GM19452 (cell line): Measurements from ENCODE around the gene SLC30A1.

Experiments
- ATAC-seq: cut with Tn5 transposase; IDR thresholded peaks from one replicate; pipeline ENCODE4 v1.9.1; 2021; ENCODE audit not compliant: unreplicated experiment

SLC30A1 gene

DNA sequence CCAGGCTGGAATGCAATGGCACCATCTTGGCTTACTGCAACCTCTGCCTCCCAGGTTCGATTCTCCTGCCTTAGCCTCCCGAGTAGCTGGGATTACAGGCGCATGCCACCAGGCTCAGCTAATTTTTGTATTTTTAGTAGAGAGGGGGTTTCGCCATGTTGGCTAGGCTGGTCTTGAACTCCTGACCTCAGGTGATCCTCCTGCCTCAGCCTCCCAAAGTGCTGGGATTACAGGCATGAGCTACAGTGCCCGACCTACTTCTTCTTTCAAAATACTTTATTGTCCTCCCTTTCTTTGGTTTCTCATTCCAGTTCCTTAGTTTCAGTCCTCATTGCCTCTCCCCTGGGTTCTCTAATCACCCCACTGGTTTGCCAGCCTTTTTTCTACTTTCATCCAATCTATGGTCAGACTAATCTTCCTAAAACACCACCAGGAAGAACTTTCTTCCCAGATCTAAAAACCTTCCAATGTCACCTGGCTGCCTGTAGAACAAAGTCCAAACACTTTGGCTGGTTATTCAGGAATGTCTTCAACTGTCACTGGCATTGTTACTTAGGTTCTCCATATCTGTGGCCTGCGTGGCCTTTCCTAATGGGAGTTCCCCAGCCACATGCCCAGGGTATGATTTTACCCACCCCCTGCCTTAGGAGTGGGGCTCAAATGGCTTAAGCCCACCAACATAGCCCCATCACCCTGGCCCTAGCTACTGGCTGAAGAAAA lies 29.0 kb upstream of the SLC30A1 start:
- ATAC-seq: no peak

- peak; percentile 91 for ATAC-seq
Observed at GRCh38 chr1:211606914-211607753, 28.2 kb upstream of the SLC30A1 start.

DNA sequence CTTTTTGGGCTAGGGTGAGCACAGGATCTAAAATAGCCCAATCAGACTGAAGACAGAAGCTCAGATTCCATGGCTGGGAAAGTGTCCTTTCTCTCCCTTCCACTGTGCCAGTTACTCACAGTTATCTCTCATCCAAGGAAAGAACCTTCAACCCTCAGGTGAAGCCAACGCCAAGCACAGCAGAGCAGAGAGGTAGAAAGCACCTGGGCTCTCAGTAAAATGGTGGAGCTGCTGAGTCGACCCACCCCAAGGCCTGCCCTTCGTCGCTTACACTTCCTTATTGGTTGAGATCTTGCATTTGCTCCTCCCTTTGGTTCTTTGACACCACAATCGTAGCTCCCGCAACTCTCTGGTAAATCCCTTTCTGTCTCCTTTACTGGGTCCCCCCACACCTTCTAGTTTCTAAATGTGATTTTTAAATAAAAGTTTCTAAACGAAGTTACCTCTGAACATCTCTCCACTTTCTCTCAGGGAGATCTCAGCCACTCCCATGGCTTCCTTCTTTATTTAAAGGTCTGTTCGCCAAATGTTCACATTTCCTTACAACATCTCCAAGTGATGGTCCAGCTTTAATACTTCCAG lies 27.5 kb upstream of the SLC30A1 start:
- peak; percentile 92 for ATAC-seq

DNA sequence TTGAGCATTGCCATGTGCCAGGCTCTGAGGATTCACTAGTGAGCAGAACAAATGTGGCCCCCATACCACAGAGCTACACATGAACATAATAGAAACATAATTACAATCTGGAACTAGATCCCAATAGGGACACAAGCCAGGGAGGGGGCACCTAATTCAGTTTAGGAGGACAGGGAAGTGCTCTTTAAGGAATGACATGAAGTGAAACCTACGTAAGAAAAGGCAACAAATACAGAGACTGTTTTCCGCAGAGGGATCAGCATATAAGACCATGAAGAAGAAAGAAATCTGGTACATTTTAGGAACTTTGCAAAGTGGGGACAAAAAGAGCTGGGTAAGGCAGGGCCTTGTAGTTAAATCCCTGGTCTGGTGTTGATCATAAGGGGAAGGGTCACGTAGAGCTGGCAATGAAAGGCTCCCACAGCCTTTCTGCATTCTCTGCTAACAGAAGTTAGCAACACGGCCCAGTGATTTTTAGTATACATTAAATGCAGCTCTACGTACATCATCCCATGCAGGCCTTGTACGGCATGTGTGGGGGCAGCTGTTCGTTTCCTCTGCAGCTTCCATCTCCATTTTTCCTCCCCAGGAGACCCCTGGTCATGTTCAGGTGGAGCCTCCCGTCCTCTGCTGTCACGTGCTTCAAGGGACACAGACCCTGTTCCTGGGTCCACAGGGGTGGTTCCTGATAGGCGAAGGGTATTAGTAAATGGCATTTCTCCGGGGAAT lies 26.8 kb upstream of the SLC30A1 start:
- no peak for ATAC-seq

GRCh38 chr1:211605034-211605433 lies 26.1 kb upstream of the SLC30A1 start:
- no peak for ATAC-seq

DNA sequence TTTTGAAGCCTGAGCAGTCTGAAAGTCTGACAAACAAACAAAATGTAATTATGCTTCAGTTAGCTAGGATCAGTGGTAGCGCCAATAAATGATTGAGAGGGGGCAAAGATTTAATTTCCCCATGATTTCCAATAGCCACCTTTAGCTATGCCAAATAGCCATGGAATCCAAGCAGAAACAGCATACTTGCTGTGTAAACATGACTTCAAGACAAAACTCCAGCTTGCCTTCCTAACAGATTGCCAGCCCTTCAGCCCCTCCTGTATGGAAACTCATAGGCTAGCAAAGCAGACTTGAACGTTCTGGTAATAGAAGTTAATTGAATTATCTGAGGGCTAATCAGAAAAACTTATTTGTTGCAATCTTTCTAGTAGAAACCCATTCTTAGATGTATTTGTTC lies 25.6 kb upstream of the SLC30A1 start:
- no peak for ATAC-seq

- ATAC-seq: no peak
Observed at GRCh38 chr1:211603713-211604112, 24.8 kb upstream of the SLC30A1 start.

DNA sequence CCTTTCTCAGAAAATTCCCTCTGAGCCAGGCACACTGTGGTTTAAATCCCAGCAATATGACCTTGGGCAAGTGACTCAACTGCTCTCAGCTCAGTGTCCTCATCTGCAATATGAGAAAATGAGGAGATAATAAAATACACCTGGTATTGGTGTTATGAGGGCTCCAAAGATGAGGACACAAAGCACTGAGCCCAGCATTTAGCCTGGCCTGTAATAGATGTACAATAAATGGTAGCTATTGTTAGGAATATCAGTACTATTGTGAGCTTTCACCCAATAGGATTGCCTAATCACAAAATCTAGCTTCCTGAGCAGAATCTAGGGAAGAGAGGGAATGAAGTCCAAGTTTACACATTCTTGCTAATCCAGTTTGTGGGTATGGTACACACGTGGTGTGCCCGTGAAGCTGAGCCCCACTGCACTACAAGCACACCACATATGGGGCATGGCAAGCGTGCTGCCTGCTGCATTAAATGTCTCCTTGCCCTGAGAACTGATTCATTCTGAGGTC lies 24.3 kb upstream of the SLC30A1 start:
- no peak for ATAC-seq

GRCh38 chr1:211601982-211602670 lies 23.2 kb upstream of the SLC30A1 start:
- no peak for ATAC-seq

DNA sequence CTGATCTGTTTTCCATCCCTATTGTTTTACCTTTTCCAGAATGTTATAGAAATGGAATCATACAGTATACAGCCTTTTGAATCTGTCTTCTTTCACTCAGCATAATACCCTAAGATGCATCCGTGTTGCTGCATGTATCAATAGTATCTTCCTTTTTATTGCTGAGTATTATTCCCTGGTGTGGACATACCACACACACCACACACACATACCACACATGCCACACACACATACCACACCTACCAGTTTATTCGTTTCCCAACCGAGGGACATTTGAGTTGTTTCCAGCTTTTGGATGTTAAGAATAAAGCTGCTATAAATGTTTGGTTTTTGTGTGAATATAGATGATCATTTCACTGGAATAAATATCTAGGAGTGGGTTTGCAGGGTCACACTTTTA lies 22.2 kb upstream of the SLC30A1 start:
- no peak for ATAC-seq

- ATAC-seq: no peak
Observed at GRCh38 chr1:211599250-211599649, 20.3 kb upstream of the SLC30A1 start.

GRCh38 chr1:211598514-211598913 lies 19.6 kb upstream of the SLC30A1 start:
- ATAC-seq: no peak

GRCh38 chr1:211596418-211597181 lies 17.6 kb upstream of the SLC30A1 start:
- ATAC-seq: no peak

DNA sequence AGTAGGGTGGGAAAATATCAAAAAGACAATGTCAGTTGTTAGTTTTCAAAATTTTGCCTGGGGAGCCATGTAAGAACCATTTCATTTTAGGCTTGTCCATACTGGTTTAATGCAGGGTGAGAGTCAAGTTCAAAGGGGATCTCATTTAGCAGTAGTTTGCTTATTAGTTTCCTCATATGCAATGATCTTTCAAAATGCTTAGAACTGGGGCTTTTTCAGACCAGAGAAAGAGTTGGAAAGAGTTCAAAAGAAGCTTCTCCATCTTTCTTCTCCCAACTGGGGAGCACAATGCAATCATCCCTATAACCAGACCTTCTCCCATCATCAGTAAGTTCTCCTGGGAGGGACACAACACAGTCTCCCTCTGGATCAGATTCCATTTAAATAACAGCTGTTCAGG lies 16.5 kb upstream of the SLC30A1 start:
- no peak for ATAC-seq

DNA sequence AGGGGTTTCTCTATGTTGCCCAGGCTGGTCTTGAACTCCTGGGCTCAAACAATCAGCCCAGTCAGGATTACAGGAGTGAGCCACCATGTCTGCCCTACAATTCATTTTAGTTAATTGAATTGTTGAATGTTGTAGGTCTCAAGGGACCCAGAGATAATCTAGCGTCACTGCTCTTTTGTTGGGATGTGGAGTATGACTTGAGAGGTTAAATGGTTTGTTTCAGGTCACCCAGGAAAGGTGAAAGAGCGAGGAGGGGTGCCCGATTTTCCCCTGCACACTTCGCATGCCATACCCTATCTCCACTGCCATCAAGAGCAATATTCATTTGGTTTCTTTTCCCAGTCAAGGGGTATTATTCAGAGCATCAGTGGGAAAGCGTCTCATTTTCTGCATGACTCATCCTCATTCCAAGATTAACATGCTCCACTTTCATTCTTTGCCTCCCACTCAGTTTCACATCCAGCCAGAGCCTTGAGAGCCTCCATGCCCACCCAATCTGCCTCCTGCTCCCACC lies 13.1 kb upstream of the SLC30A1 start:
- no peak for ATAC-seq

DNA sequence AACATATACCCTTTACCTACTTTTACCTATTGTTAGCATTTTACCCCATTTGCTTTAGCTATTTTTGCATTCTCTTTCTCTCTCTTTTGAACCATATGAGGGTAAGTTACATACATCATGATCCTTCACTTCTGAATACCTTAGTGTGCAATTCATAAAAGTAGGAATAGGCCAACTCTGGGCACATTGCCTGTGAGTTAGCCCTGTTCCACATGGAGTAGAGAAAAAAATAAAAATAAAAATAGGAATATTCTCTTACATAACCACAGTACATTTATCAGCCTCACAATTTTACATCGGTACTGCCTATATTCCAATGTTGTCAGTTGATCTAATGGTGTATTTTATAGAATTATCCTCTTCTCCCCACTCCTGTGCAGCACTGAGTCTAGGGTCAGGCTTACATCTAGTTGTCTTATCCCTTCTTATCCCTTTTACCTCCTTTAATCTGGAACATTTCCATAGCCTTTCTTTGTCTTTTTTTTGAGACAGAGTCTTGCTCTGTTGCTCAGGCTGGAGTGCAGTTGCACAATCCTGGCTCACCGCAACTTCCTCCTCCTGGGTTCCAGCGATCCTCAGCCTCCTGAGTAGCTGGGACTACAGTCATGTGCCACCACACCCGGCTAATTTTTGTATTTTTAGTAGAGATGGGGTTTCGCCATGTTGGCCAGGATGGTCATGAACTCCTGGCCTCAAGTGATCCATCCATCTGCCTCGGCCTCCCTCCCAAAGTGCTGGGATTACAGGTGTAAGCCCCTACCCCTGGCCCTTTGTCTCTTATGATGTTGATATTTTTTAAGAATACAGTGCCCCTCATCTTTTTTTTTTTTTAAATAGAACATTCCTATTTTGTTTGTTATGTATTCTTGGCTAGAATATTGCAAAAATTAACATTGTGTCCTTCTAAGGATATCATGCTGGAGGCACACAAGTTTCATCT lies 11.1 kb upstream of the SLC30A1 start:
- no peak for ATAC-seq

GRCh38 chr1:211588711-211589110 lies 9.8 kb upstream of the SLC30A1 start:
- ATAC-seq: no peak

DNA sequence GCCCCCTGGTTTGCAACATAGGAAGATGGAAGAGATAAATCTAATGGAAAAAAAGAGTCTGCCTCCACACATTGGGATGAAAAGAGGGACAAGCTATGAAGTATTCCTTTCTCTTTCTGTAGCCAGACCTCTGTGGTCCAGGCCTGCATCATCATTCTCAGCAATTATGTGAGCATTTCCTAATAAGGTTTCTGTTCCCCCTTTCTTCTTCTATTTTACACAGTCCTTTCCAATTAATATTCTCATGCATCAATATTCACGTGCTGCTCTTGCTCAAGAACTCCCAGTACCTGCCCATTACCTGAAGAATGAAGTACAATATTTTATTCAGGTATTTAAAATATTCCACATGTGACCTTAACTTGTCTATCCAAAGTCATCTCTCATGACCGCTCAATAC lies 8.2 kb upstream of the SLC30A1 start:
- no peak for ATAC-seq

DNA sequence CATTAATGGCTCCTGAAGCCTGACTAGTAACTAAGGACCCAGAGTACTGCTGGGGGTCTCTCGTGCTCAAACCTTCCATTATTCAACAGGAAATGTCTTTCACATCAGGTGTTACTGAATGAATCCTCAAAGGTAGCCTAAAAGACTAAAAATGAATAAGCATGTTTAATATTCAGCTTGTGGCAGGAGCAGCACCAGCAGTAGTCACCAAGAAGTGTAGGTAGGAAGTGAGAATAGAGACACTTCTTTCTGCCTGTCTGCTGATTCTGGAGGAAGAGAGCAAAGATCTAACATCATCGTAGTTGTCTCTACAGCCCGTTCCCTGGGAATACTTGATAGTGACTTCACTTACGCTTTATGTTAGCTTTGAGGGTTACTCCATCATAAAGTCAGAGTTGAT lies 7.6 kb upstream of the SLC30A1 start:
- no peak for ATAC-seq
